ENCODE measurements around the gene GATC.

GRCh38 chr12:120474616-120474960 is 28.3 kb downstream of the GATC start:
- TF ChIP-seq POLR2A (IDR thresholded peaks at IDR 0.05; ENCODE audit: low read depth, low read length) (no peak), POLR2AphosphoS5 (IDR thresholded peaks at IDR 0.05; ENCODE audit: low read depth, low read length) (no peak), TAF1 (IDR thresholded peaks at IDR 0.05; ENCODE audit: low read depth, low read length) (no peak), SPI1 (IDR thresholded peaks at IDR 0.05; ENCODE audit: low read depth, low read length) (peak; percentile 67)

All from GM12891 (cell line).